Esophagus squamous epithelium (tissue), 5 donors: ENCODE measurements around the gene RBM23. TPM values are rescaled to one million over a fixed set of nuclear protein-coding genes. Genes with fewer than 3 reads are reported as not detected.
A peak's percentile ranks its signal among the peaks of the same experiment; 100 is the strongest.

Experiments used
- DNase-seq: peaks from one replicate; lab custom pipeline; 2025; lab: John Stamatoyannopoulos, UW
- H3K27ac ChIP-seq, 4 donors: fragments of 200-600 bp; sonication (generic); one replicate each; pipeline ENCODE4 v1.5.1; 2016 to 2019; ENCODE audit warnings: mild to moderate bottlenecking in 1 of 4
- H3K27me3 ChIP-seq, 4 donors: fragments of 200-600 bp; sonication (generic); 1 replicate in 3 of 4; 2 replicates in 1 of 4; pipeline versions ENCODE4 v1.5.1 to v1.6.0; 2017 to 2021; ENCODE audit warnings: antibody characterized with exemption in 1 of 4
- H3K36me3 ChIP-seq, 3 donors: fragments of 200-600 bp; sonication (generic); one replicate each; pipeline ENCODE4 v1.5.1; 2016 to 2019
- H3K4me1 ChIP-seq, 3 donors: fragments of 200-600 bp; sonication (generic); one replicate each; pipeline ENCODE4 v1.5.1; 2017 to 2019
- H3K4me3 ChIP-seq, 4 donors: fragments of 200-600 bp; sonication (generic); 1 replicate in 3 of 4; 2 replicates in 1 of 4; pipeline ENCODE4 v1.5.1; 2016 to 2019; ENCODE audit warnings: mild to moderate bottlenecking in 2 of 4, moderate library complexity in 1 of 4
- H3K9me3 ChIP-seq, 3 donors: fragments of 200-600 bp; sonication (generic); one replicate each; pipeline ENCODE4 v1.5.1; 2016 to 2019
- CTCF ChIP-seq, 6 experiments: fragments of 450-650 bp in 4 of 6; fragments of 200-600 bp in 2 of 6; sonication (generic) in 2 of 6; IDR thresholded peaks; one replicate each; pipeline ENCODE4 v1.5.1; 2016 to 2019; ENCODE audit warnings: antibody characterized with exemption in 6 of 6, mild to moderate bottlenecking in 4 of 6, moderate library complexity in 4 of 6
- POLR2A ChIP-seq, 4 donors: fragments of 450-650 bp; IDR thresholded peaks; one replicate each; pipeline ENCODE4 v1.6.1; 2017; ENCODE audit warnings: antibody characterized with exemption in 4 of 4, mild to moderate bottlenecking in 4 of 4, moderate library complexity in 3 of 4
- WGBS, 2 donors: methylation state at CpG; one replicate each; pipeline ENCODE4 v1.1.5; 2018; 5-methylcytosine and 5-hydroxymethylcytosine counted together
- intact Hi-C: fragments of 100-400 bp; cut with DNase I; formaldehyde crosslinking; loops from one replicate; pipeline ENCODE4 v1.15.0; 2022
- total RNA-seq, 4 donors: library from RNA; depleted of rRNA; stranded (reverse); fragments of >200 nt; gene quantifications; one replicate each; pipeline ENCODE4 v1.1.0, GENCODE V29; 2016
- donor health status: DM: yes; HTN: yes; CAD: no.

RBM23 gene
- total RNA-seq, 4 donors from 2014 or later = 40.0 to 101 (median 58.9) TPM

- Histone ChIP-seq H3K27me3 (no peaks in the 10 kb centered on the region), H3K4me1 (peaks cover 0 to 53% (median 4%) of the 10 kb centered on the region in 3 donors), H3K9me3 (no peaks in the 10 kb centered on the region), H3K36me3 (peaks cover 28 to 86% (median 46%) of the 10 kb centered on the region in 3 donors), H3K27ac (no peak overlapping the region), H3K4me3 (no peak overlapping the region)
- no peak for TF ChIP-seq CTCF (IDR thresholded peaks at IDR 0.05)
- TF ChIP-seq POLR2A (IDR thresholded peaks at IDR 0.05) = no peak
- DNase-seq = no peak
- intact Hi-C loops = no loop called here
- WGBS, 2 donors = 56 to 65% methylated on average over 7 to 8 of the region's 8 CpGs
Measured at GRCh38 chr14:22908601-22909000, 10.3 kb downstream of the RBM23 start.

GRCh38 chr14:22907429-22907828 is 11.5 kb downstream of the RBM23 start:
- Histone ChIP-seq H3K9me3 (no peaks in the 10 kb centered on the region), H3K27me3 (no peaks in the 10 kb centered on the region), H3K36me3 (peaks cover 28 to 93% (median 49%) of the 10 kb centered on the region in 3 donors), H3K27ac (no peak overlapping the region), H3K4me3 (no peak overlapping the region), H3K4me1 (peaks cover 0 to 59% (median 8%) of the 10 kb centered on the region in 3 donors)
- no peak for DNase-seq
- TF ChIP-seq POLR2A (IDR thresholded peaks at IDR 0.05) (no peak), CTCF (IDR thresholded peaks at IDR 0.05) (no peak)
- intact Hi-C loops = no loop called here
- WGBS, 2 donors = 87 to 92% methylated on average over 3 of the region's 3 CpGs

- Histone ChIP-seq H3K4me3 (no peak overlapping the region), H3K27me3 (no peaks in the 10 kb centered on the region), H3K27ac (no peak overlapping the region), H3K4me1 (peaks cover 0 to 46% (median 8%) of the 10 kb centered on the region in 3 donors), H3K36me3 (peaks cover 37 to 100% (median 63%) of the 10 kb centered on the region in 3 donors), H3K9me3 (no peaks in the 10 kb centered on the region)
- no peak for TF ChIP-seq CTCF (IDR thresholded peaks at IDR 0.05)
- TF ChIP-seq POLR2A (IDR thresholded peaks at IDR 0.05) = no peak
- intact Hi-C loops = no loop called here
- DNase-seq = no peak
- WGBS, 2 donors = 95 to 97% methylated on average over 20 of the region's 20 CpGs
Measured at GRCh38 chr14:22906073-22906472, 12.9 kb downstream of the RBM23 start.

GRCh38 chr14:22905627-22906026 is 13.3 kb downstream of the RBM23 start:
- intact Hi-C loops = no loop called here
- DNase-seq = no peak
- Histone ChIP-seq H3K36me3 (peaks cover 42 to 100% (median 67%) of the 10 kb centered on the region in 3 donors), H3K4me3 (no peak overlapping the region), H3K4me1 (peaks cover 0 to 43% (median 8%) of the 10 kb centered on the region in 3 donors), H3K9me3 (no peaks in the 10 kb centered on the region), H3K27me3 (no peaks in the 10 kb centered on the region), H3K27ac (no peak overlapping the region)
- WGBS, 2 donors = 84 to 87% methylated on average over 4 of the region's 4 CpGs
- TF ChIP-seq POLR2A (IDR thresholded peaks at IDR 0.05) (no peak), CTCF (IDR thresholded peaks at IDR 0.05) (no peak)

GRCh38 chr14:22903742-22904087 is 15.2 kb downstream of the RBM23 start:
- H3K36me3 ChIP-seq = peaks cover 42 to 97% (median 66%) of the 10 kb centered on the region in 3 donors
- 56 to 71% methylated on average over 2 of the region's 2 CpGs for WGBS, 2 donors
- H3K9me3 ChIP-seq = no peaks in the 10 kb centered on the region
- no peak overlapping the region for H3K4me3 ChIP-seq
- TF ChIP-seq CTCF (IDR thresholded peaks at IDR 0.05) (no peak), POLR2A (IDR thresholded peaks at IDR 0.05) (no peak)
- peaks cover 0 to 43% (median 8%) of the 10 kb centered on the region in 3 donors for H3K4me1 ChIP-seq
- H3K27me3 ChIP-seq = no peaks in the 10 kb centered on the region
- intact Hi-C loops = no loop called here
- no peak for DNase-seq
- H3K27ac ChIP-seq = peak overlapping the region; percentile 9 to 84 (median 78)
